K562 (cell line): ENCODE results near the gene AGAP1.

Experiments
- CTCF ChIP-seq, 3 experiments: IDR thresholded peaks in 2 of 3; conservative IDR thresholded peaks in 1 of 3; 2 replicates each; pipeline ENCODE4 v1.5.1; 2011 to 2012; ENCODE audit warnings: low read length in 3 of 3, mild to moderate bottlenecking in 3 of 3, control low read depth in 2 of 3, improper control_type of control experiment in 1 of 3, inconsistent platforms in 1 of 3, low read depth in 1 of 3, mixed read lengths in 1 of 3, moderate library complexity in 1 of 3; ENCODE audit not compliant: insufficient read depth in 2 of 3
- NR3C1 ChIP-seq: sonication (generic); formaldehyde crosslinking; IDR thresholded peaks from 2 replicates; pipeline ENCODE4 v1.8.1; 2022; ENCODE audit warnings: missing genetic modification reagents

- TF ChIP-seq CTCF (IDR thresholded peaks at IDR 0.05 in 2 of 3, conservative IDR thresholded peaks at IDR 0.05 in 1 of 3; ENCODE audit: insufficient read depth in 2 of 3, low read depth in 1 of 3, low read length in 3 of 3) = no peak
- TF ChIP-seq NR3C1 (CRISPR knock-in tag) = no peak
Observed at GRCh38 chr2:236156860-236157194, 663.0 kb downstream of the AGAP1 start.
